Measurements from ENCODE around the gene NFKB1.

Gene NFKB1

GRCh38 chr4:102533904-102534303, 32.7 kb downstream of the NFKB1 start:
- DNase-seq, result no peak

DNA sequence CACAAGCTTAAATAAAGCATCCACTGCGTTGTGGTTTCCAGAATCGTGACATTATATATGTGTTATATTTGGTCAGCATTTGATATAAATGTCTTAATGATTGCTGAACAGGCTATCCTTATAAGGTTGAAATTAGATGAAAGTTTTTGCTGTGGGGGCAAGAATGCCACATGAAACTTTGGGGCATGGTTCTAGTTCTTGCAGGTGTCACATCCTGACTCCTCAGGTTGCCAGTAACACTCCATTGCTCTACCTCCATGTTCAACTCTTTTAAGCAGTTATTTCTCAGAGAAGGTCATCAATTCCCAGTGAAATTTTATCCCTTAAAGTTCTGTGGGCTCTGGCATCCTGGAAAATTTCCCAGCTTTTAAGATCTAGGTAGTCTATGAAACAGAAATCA, 33.7 kb downstream of the NFKB1 start:
- DNase-seq, result no peak

DNA sequence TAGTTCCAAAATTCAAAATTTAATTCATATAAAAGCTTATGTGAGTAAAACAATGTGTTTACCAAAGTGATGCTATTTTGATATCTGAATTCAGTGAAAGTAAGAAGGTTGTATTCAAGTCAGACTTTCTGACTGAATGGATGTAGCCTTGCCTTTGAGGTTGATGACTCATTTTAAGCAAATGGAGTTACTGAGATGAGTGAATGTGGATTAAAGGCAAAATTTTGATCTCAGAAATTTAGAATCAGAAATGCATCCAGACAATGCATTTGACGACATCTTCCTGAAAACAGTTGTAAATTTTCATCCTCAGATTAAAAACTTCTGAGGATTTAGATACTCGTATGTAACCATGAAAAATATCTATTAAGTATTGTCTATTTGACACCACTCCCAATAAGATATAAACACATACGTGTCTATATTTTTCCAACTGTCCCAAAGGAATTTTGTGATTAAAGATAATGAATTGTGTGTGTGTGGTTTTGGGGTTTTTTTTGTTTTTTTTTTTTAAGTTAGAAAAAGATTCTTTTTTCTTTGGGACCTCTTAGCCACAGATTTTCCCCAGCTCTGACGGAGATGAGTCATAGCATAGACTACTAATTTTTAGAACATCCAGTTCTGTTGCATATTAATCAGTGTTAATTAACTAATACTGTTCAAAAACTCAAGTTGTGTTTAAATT, 34.4 kb downstream of the NFKB1 start:
- peak in 1 of 2 donors; percentile 42 for DNase-seq

DNA sequence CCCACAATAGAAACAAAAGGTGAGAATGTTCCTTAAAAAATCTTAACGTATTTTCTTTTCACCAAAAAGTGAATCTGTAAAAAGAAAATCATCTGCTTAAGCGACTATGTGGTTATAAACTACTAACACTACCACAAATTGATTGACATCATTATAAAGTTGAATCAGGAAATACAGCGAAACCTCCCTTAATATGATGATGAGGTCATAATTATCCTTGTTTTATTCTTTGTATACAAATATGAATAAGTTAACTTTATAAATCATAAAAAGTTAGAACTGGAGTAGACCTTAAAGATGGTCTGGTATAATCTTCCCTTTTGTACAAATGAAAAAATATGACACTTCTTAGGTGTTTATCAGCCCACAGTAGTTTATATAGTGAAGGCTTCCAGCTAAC, 35.6 kb downstream of the NFKB1 start:
- no peak for DNase-seq

- DNase-seq, result no peak
Measured at GRCh38 chr4:102537269-102537668, 36.1 kb downstream of the NFKB1 start.

GRCh38 chr4:102541697-102542096, 40.5 kb downstream of the NFKB1 start:
- no peak for DNase-seq

GRCh38 chr4:102543030-102543928, 42.1 kb downstream of the NFKB1 start:
- no peak for DNase-seq

GRCh38 chr4:102546635-102547034, 45.5 kb downstream of the NFKB1 start:
- DNase-seq, result no peak

- DNase-seq, result no peak
Measured at GRCh38 chr4:102547973-102548372, 46.8 kb downstream of the NFKB1 start.

DNA sequence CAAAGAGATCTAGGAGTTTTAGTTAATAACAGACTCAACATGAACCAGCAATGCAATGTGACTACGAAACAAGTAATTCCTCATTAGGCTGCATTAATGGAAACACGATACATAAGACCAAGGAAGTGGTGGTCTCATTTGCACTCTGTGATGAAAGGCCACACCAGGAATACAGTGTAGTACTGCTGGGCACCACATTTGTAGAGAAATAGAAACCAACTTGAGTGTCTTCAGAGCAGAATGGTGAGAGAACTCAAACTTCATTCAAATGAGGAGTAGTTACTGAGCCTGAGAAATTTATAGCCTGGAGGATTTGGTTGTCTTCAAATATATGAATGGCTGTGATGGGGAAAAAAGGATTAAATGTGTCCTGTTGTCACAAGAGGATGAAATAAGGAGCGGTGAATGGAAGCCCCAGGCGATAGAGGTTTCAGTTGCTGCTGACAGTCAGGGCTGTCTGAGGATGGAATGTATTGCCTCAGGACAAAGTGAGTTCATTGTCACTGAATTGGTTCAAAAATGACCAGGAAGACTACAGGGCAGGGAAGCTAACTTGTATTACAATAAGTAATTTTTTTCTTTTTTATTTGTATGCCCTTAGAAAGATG, 50.9 kb downstream of the NFKB1 start:
- no peak for DNase-seq

DNA sequence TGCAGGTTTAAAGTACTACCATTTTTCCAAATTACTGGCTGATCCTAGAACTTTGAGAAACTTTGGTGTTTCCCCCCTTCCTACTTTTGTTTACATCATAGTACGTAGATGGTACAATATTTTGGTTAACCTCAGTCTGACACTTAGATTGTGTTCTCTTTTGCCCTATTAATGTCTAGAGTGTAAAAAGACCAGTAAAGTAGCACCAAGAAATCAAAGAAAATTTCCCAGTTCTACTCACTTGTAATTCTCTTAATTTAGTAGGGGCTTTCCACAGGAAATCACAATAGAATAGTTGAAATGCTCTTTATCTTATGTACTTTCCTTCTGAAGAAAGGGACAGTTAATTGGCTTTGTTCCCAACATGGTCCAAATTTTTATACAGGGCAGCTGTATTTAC, 51.6 kb downstream of the NFKB1 start:
- DNase-seq, result peak in 1 of 2 donors; percentile 71

DNA sequence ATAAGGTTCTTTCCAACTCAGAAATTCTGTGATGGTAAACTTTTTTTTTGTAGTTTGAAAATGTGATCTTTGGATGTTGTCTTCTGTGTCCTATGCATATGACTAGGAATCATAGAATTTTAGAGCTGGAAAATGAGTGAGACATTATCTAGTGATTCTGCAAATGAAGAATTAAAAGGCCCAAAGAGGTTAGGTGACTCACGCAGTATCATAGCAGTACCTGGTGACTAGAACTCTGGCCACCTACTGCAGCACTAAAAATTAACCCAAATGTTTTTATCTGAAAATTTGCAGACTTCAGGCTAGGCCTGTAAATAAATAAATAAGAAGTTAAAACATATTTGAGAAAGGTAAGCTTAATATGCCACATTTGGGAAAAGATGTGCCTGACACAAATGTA, 52.8 kb downstream of the NFKB1 start:
- no peak for DNase-seq

DNA sequence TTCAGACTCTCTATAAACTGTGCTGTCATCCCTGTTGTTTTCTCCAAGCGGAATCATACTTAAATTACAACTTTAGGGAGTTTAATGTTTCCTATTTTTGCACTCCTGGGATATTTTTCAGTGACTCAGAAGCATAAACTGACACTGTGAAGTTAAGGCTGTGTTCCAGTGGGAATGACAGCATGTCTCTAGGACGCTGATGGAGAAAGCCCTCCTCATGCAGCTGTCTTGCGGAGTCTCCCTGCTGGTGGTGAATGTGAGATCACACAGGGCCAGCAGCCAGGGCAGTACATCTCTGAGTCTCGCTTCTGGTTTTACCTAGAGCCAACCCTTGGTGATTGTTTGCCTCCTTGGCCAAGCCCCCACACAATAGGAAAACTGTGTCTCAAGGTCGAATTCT, 53.3 kb downstream of the NFKB1 start:
- no peak for DNase-seq

- no peak for DNase-seq
Measured at GRCh38 chr4:102554992-102555391, 53.8 kb downstream of the NFKB1 start.

GRCh38 chr4:102557636-102558035, 56.5 kb downstream of the NFKB1 start:
- DNase-seq, result no peak

DNA sequence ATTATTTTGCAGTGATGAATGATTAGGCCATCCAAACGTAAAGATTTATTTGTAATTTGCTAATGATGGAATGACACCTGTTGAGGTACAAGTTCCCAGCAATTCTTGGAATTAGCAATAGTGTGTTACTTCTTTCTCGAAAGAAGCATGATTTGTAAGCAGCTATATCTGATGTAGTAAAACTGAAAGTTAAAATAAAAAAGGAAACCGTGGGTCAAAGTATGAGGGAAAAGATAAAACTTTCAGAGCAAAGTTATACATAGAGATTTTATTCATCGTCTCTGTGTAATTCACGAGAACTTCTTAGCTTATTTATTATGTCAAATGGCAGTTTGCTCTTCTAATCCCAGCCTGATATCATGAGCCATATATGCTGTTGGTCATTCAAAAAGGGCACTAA, 59.0 kb downstream of the NFKB1 start:
- no peak for DNase-seq

DNA sequence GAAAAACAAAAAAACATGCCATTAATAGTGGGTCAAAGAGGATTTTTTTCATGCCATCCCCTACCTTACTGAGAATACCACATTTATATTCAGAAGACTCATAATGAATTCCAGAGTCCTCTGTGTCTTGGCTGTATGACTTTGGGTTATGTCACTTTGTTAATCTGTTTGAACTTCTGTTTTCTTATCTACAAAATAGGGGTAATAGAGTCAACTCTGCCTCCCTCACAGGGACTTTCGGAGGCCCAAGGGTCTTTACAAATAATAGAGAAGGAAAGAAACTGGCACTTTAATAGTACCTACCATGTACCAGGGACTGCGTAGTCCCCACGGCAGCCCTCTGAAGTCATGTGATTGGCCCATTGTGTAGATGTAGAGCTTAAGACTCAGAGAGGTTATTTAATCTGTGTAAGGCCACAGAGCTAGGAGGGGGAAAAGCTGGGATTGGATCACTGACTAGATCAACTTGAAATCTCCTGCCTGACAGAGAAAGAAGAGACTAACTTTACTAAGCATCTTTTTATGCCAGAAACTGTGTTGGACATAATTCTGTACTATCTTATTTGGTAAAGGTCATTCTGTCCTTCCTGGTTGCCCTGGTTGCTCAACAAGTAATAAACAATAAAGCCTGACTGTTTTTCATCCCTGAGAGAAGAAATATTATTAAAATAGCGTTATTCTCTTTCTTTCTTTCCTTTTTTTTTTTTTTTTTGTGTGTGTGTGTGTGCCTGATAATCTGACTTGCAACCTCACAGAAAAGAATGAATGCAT, 59.6 kb downstream of the NFKB1 start:
- no peak for DNase-seq

DNA sequence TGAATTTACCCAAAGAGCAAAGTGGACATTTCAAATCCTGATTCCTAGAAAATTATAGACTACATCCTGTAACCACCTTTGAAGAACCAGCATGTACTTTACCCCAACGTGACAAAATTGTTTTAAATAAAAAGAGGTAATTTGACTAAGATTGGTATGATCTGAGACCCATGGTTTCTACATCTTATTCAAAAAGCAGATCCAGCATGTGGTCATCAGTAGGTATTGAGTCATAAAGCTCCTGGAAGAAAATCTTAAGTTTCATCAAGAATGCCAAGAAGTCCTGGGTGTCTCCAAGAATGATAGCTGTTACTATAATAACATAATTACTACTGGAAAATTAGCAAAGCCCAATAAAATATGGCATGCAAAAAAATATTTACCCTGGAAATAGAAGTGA, 61.8 kb downstream of the NFKB1 start:
- no peak for DNase-seq

- peak in 1 of 2 donors; percentile 48 for DNase-seq
Measured at GRCh38 chr4:102564399-102565059, 63.4 kb downstream of the NFKB1 start.

- no peak for DNase-seq
Measured at GRCh38 chr4:102565696-102566095, 64.5 kb downstream of the NFKB1 start.

DNA sequence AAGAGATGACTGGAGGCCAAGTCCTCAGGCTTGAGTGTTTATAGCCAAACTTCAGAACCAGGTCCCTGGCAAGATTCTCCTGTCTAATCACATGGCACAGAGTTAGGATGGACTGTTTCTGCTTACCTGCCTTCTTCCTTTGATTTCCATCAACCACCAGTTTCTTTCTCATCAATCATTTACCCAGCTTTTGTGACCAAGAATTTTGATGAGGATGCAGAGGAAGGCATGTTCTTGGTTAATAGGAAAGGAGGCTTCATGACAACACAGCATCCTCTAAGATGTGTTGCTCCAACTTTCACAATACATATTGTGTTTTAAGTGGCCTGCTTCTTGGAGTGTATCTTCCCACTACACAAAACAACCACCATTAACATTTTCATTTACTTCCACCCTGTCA, 65.3 kb downstream of the NFKB1 start:
- no peak for DNase-seq

- no peak for DNase-seq
Measured at GRCh38 chr4:102567427-102567826, 66.3 kb downstream of the NFKB1 start.

GRCh38 chr4:102569200-102569599, 68.0 kb downstream of the NFKB1 start:
- no peak for DNase-seq

Measured in CD4-positive, alpha-beta T cell treated with Interleukin-4 for 1 hour (primary cell).